ENCODE results near the gene KLF2. TPM values are rescaled to one million over a fixed set of nuclear protein-coding genes. Genes with fewer than 3 reads are reported as not detected.

Gene KLF2
- total RNA-seq, 1 experiment from 2014 or later, result 6.6 TPM

GRCh38 chr19:16355293-16356043 is 30.8 kb downstream of the KLF2 start:
- no peak overlapping the region for H2AFZ ChIP-seq (ENCODE audit: low read length)
- H3K9me3 ChIP-seq (ENCODE audit: low read length), result no peaks in the 10 kb centered on the region
- no peaks in the 10 kb centered on the region for H3K79me2 ChIP-seq (ENCODE audit: low read length)
- no peaks in the 10 kb centered on the region for H3F3A ChIP-seq (ENCODE audit: low read length, unreplicated experiment)
- no peaks in the 10 kb centered on the region for H4K20me1 ChIP-seq (ENCODE audit: low read length)
- no peaks in the 10 kb centered on the region for H3K36me3 ChIP-seq (ENCODE audit: low read depth, low read length)
- ChIA-PET CTCF (no interaction called here), POLR2A (ENCODE audit: unreplicated experiment) (no interaction called here)
- DNase-seq, result no peak
- H3K27ac ChIP-seq (ENCODE audit: low read length), result no peak overlapping the region
- no peaks in the 10 kb centered on the region for H3K9me2 ChIP-seq (replicated peaks; ENCODE audit: low read length)
- ATAC-seq, result no peak
- H3K9ac ChIP-seq (ENCODE audit: low read length), result no peak overlapping the region
- no peak for TF ChIP-seq CTCF (conservative IDR thresholded peaks at IDR 0.05; ENCODE audit: low read depth, low read length)
- TF ChIP-seq EZH2 (IDR thresholded peaks at IDR 0.05; ENCODE audit: low read length, unreplicated experiment), result no peak
- no peak for TF ChIP-seq EZH2phosphoT487 (IDR thresholded peaks at IDR 0.05; ENCODE audit: borderline replicate concordance, low read length)
- intact Hi-C loops (cut with micrococcal nuclease), result no loop called here
- BruUV-seq (replicated peaks), result no TSS peak
- peaks cover 4% of the 10 kb centered on the region; the same call in 1 of the 2 replicates for H3K4me1 ChIP-seq (ENCODE audit: insufficient read depth, low read length)
- H3K4me3 ChIP-seq (ENCODE audit: low read length), result no peak overlapping the region
- no peaks in the 10 kb centered on the region for H3K27me3 ChIP-seq (ENCODE audit: low read length)
- no peak overlapping the region for H3K4me2 ChIP-seq (ENCODE audit: low read length)

DNA sequence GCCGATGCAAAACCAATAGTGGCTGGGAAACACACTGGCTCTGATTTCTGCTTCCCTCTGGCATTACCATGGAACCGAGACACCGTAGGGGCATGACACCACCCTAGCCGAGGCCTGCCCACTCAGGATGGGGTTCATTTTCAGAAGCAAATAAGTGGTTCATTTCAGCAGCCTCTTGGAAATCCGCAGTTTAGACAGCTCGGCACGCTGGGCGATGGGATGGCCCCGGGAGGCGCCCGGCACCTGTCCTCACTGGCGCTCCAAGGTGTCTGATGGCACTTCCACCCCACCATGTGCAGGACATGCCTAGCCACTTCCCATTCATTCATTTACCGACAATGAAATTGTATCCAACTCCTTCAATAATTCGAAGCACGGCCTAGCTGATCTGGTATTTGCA is 33.8 kb downstream of the KLF2 start:
- no TSS peak for BruUV-seq (replicated peaks)
- Histone ChIP-seq H3K27ac (ENCODE audit: low read length) (no peak overlapping the region), H3K4me1 (ENCODE audit: insufficient read depth, low read length) (no peaks in the 10 kb centered on the region), H3K9me2 (replicated peaks; ENCODE audit: low read length) (no peaks in the 10 kb centered on the region), H3F3A (ENCODE audit: low read length, unreplicated experiment) (no peaks in the 10 kb centered on the region), H3K79me2 (ENCODE audit: low read length) (no peaks in the 10 kb centered on the region), H3K4me3 (ENCODE audit: low read length) (no peak overlapping the region), H3K9ac (ENCODE audit: low read length) (no peak overlapping the region), H3K36me3 (ENCODE audit: low read depth, low read length) (no peaks in the 10 kb centered on the region), H4K20me1 (ENCODE audit: low read length) (no peaks in the 10 kb centered on the region), H3K9me3 (ENCODE audit: low read length) (no peaks in the 10 kb centered on the region), H2AFZ (ENCODE audit: low read length) (no peak overlapping the region), H3K4me2 (ENCODE audit: low read length) (no peak overlapping the region), H3K27me3 (ENCODE audit: low read length) (no peaks in the 10 kb centered on the region)
- intact Hi-C loops (cut with micrococcal nuclease), result no loop called here
- ChIA-PET CTCF (no interaction called here), POLR2A (ENCODE audit: unreplicated experiment) (no interaction called here)
- ATAC-seq, result no peak
- TF ChIP-seq EZH2 (IDR thresholded peaks at IDR 0.05; ENCODE audit: low read length, unreplicated experiment), result no peak
- TF ChIP-seq CTCF (conservative IDR thresholded peaks at IDR 0.05; ENCODE audit: low read depth, low read length), result no peak
- no peak for TF ChIP-seq EZH2phosphoT487 (IDR thresholded peaks at IDR 0.05; ENCODE audit: borderline replicate concordance, low read length)
- no peak for DNase-seq

GRCh38 chr19:16359074-16359473 is 34.4 kb downstream of the KLF2 start:
- ATAC-seq (no peak), DNase-seq (no peak)
- Histone ChIP-seq H4K20me1 (ENCODE audit: low read length) (no peaks in the 10 kb centered on the region), H3K4me2 (ENCODE audit: low read length) (no peak overlapping the region), H3F3A (ENCODE audit: low read length, unreplicated experiment) (no peaks in the 10 kb centered on the region), H3K4me1 (ENCODE audit: insufficient read depth, low read length) (no peaks in the 10 kb centered on the region), H3K79me2 (ENCODE audit: low read length) (no peaks in the 10 kb centered on the region), H2AFZ (ENCODE audit: low read length) (no peak overlapping the region), H3K9ac (ENCODE audit: low read length) (no peak overlapping the region), H3K36me3 (ENCODE audit: low read depth, low read length) (no peaks in the 10 kb centered on the region), H3K9me2 (replicated peaks; ENCODE audit: low read length) (no peaks in the 10 kb centered on the region), H3K27ac (ENCODE audit: low read length) (no peak overlapping the region), H3K9me3 (ENCODE audit: low read length) (no peaks in the 10 kb centered on the region), H3K27me3 (ENCODE audit: low read length) (no peaks in the 10 kb centered on the region), H3K4me3 (ENCODE audit: low read length) (no peak overlapping the region)
- TF ChIP-seq EZH2phosphoT487 (IDR thresholded peaks at IDR 0.05; ENCODE audit: borderline replicate concordance, low read length) (no peak), CTCF (conservative IDR thresholded peaks at IDR 0.05; ENCODE audit: low read depth, low read length) (no peak), EZH2 (IDR thresholded peaks at IDR 0.05; ENCODE audit: low read length, unreplicated experiment) (no peak)
- no TSS peak for BruUV-seq (replicated peaks)
- intact Hi-C loops (cut with micrococcal nuclease), result no loop called here
- POLR2A ChIA-PET (ENCODE audit: unreplicated experiment), result no interaction called here
- CTCF ChIA-PET, result no interaction called here

All from PC-3 (cell line).